Measurements from ENCODE around the gene XYLB.

- no peak for TF ChIP-seq CTCF (IDR thresholded peaks at IDR 0.05)
- no peak for TF ChIP-seq POLR2A (IDR thresholded peaks at IDR 0.05)
Observed at GRCh38 chr3:38372214-38372601, 25.6 kb downstream of the XYLB start.
